COLO829 (cell line): ENCODE results near the gene SERPINB1.

Experiments
- DNase-seq: peaks from one replicate; pipeline ENCODE4 v3.0.0; 2012; ENCODE audit warnings: low spot score

SERPINB1 gene

GRCh38 chr6:2845880-2846208 is 4.2 kb upstream of the SERPINB1 start:
- no peak for DNase-seq

GRCh38 chr6:2844008-2844407 is 2.3 kb upstream of the SERPINB1 start:
- no peak for DNase-seq

GRCh38 chr6:2843138-2843740 is 1.6 kb upstream of the SERPINB1 start:
- DNase-seq = no peak

GRCh38 chr6:2842139-2842552 is 483 bp upstream of the SERPINB1 start:
- no peak for DNase-seq

- DNase-seq = no peak
Measured at GRCh38 chr6:2840749-2841061, 958 bp downstream of the SERPINB1 start.

GRCh38 chr6:2839982-2840748 is 1.5 kb downstream of the SERPINB1 start:
- DNase-seq = no peak

- DNase-seq = peak; percentile 48
Measured at GRCh38 chr6:2839195-2839981, 2.3 kb downstream of the SERPINB1 start.

- DNase-seq = no peak
Measured at GRCh38 chr6:2838251-2838650, 3.4 kb downstream of the SERPINB1 start.

GRCh38 chr6:2834262-2834661 is 7.4 kb downstream of the SERPINB1 start:
- DNase-seq = no peak

GRCh38 chr6:2831392-2831791 is 10.3 kb downstream of the SERPINB1 start:
- no peak for DNase-seq

GRCh38 chr6:2830183-2830582 is 11.5 kb downstream of the SERPINB1 start:
- DNase-seq = no peak

- DNase-seq = no peak
Measured at GRCh38 chr6:2829253-2829652, 12.4 kb downstream of the SERPINB1 start.

- no peak for DNase-seq
Measured at GRCh38 chr6:2828629-2829028, 13.0 kb downstream of the SERPINB1 start.

- DNase-seq = no peak
Measured at GRCh38 chr6:2827142-2827541, 14.5 kb downstream of the SERPINB1 start.

GRCh38 chr6:2826131-2826530 is 15.5 kb downstream of the SERPINB1 start:
- DNase-seq = no peak

- no peak for DNase-seq
Measured at GRCh38 chr6:2823104-2823850, 18.4 kb downstream of the SERPINB1 start.

- DNase-seq = no peak
Measured at GRCh38 chr6:2821554-2821953, 20.1 kb downstream of the SERPINB1 start.

- DNase-seq = no peak
Measured at GRCh38 chr6:2820415-2820814, 21.2 kb downstream of the SERPINB1 start.

- DNase-seq = no peak
Measured at GRCh38 chr6:2819978-2820377, 21.7 kb downstream of the SERPINB1 start.

GRCh38 chr6:2819115-2819514 is 22.5 kb downstream of the SERPINB1 start:
- DNase-seq = no peak

- DNase-seq = no peak
Measured at GRCh38 chr6:2818593-2818992, 23.1 kb downstream of the SERPINB1 start.

- no peak for DNase-seq
Measured at GRCh38 chr6:2817903-2818443, 23.7 kb downstream of the SERPINB1 start.
